GM12891 (cell line): ENCODE data around the gene AP3S2.

Experiments
- PAX5 ChIP-seq: IDR thresholded peaks from 2 replicates; pipeline ENCODE4 v1.6.1; 2011; ENCODE audit warnings: low read length, moderate library complexity, mild to moderate bottlenecking; ENCODE audit not compliant: insufficient read depth, severe bottlenecking
- POLR2A ChIP-seq: IDR thresholded peaks from 2 replicates; pipeline ENCODE4 v1.6.1; 2011; ENCODE audit warnings: low read depth, low read length, control low read depth
- POLR2AphosphoS5 ChIP-seq: IDR thresholded peaks from 2 replicates; pipeline ENCODE4 v1.6.1; 2011; ENCODE audit warnings: low read depth, low read length, control low read depth
- POU2F2 ChIP-seq: IDR thresholded peaks from 2 replicates; pipeline ENCODE4 v1.6.1; 2011; ENCODE audit warnings: low read depth, mild to moderate bottlenecking, control low read depth, low read length, moderate library complexity
- SPI1 ChIP-seq: IDR thresholded peaks from 2 replicates; pipeline ENCODE4 v1.6.1; 2011; ENCODE audit warnings: low read depth, low read length, control low read depth
- TAF1 ChIP-seq: IDR thresholded peaks from 2 replicates; pipeline ENCODE4 v1.6.1; 2011; ENCODE audit warnings: low read depth, low read length, control low read depth

- TF ChIP-seq SPI1, result no peak
- TF ChIP-seq POLR2A, result no peak
- TF ChIP-seq POLR2AphosphoS5, result no peak
- no peak for TF ChIP-seq TAF1
- no peak for TF ChIP-seq PAX5
- no peak for TF ChIP-seq POU2F2
These were observed 34.6 kb upstream of the AP3S2 start for GRCh38 chr15:89928421-89928820.
